Muscle of leg (tissue), 11 donors: Measurements from ENCODE around the gene ALDH16A1. TPM values are rescaled to one million over a fixed set of nuclear protein-coding genes. Genes with fewer than 3 reads are reported as not detected.

Source experiments
- DNase-seq: peaks from one replicate; pipeline ENCODE4 v3.0.0; 2013
- H3K27ac ChIP-seq: one replicate; pipeline ENCODE4 v1.5.1; 2013; ENCODE audit warnings: mild to moderate bottlenecking, low read length, control low read depth
- H3K27me3 ChIP-seq: one replicate; pipeline ENCODE4 v1.6.1; 2013; ENCODE audit warnings: low read length; ENCODE audit not compliant: control insufficient read depth, insufficient read depth
- H3K36me3 ChIP-seq: one replicate; pipeline ENCODE4 v1.6.1; 2013; ENCODE audit warnings: low read length; ENCODE audit not compliant: control insufficient read depth, insufficient read depth
- H3K4me1 ChIP-seq: one replicate; pipeline ENCODE4 v1.6.1; 2013; ENCODE audit warnings: low read length; ENCODE audit not compliant: control insufficient read depth, insufficient read depth
- H3K4me3 ChIP-seq: one replicate; pipeline ENCODE4 v1.5.1; 2013; ENCODE audit warnings: low read length, control low read depth
- H3K9me3 ChIP-seq: replicated peaks from 2 replicates; pipeline ENCODE4 v1.6.1; 2013; ENCODE audit warnings: low read depth, low read length; ENCODE audit not compliant: control insufficient read depth
- WGBS: methylation state at CpG from one replicate; pipeline ENCODE4 v1.1.5; 2013; ENCODE audit warnings: missing lambda C conversion rate; ENCODE audit not compliant: insufficient coverage; 5-methylcytosine and 5-hydroxymethylcytosine counted together
- polyA plus RNA-seq, 8 donors: library from polyadenylated mRNA; unstranded; fragments of 120-200 nt; gene quantifications; one replicate each; pipeline versions ENCODE4 v1.2.1 to v1.2.3, GENCODE V29; 2013; ENCODE audit warnings: inconsistent platforms in 1 of 8, low replicate concordance in 1 of 8; ENCODE audit not compliant: insufficient read length in 8 of 8, insufficient read depth in 1 of 8
- total RNA-seq: library from RNA; stranded (reverse); fragments of 120-200 nt; gene quantifications from one replicate; pipeline ENCODE4 v1.2.4, GENCODE V29; 2013

Gene ALDH16A1
- total and polyA plus RNA-seq, 9 donors, result 11.3 to 18.8 (median 14.2) TPM

- Histone ChIP-seq H3K27me3 (no peaks in the 10 kb centered on the region), H3K27ac (peak overlapping the region; percentile 99), H3K9me3 (no peaks in the 10 kb centered on the region), H3K36me3 (peaks cover 50% of the 10 kb centered on the region), H3K4me1 (peaks cover 40% of the 10 kb centered on the region), H3K4me3 (peak overlapping the region; percentile 100)
- no peak for DNase-seq
- WGBS, result 0% methylated on average over 5 of the region's 11 CpGs
Observed at GRCh38 chr19:49496574-49497008, 43.6 kb downstream of the ALDH16A1 start.

GRCh38 chr19:49497047-49497788 is 44.2 kb downstream of the ALDH16A1 start:
- peak overlapping the region; percentile 100 for H3K4me3 ChIP-seq
- 44% methylated on average over 12 of the region's 22 CpGs for WGBS
- H3K27me3 ChIP-seq, result no peaks in the 10 kb centered on the region
- H3K36me3 ChIP-seq, result peaks cover 44% of the 10 kb centered on the region
- H3K4me1 ChIP-seq, result peaks cover 38% of the 10 kb centered on the region
- H3K9me3 ChIP-seq, result no peaks in the 10 kb centered on the region
- peak; percentile 76 for DNase-seq
- H3K27ac ChIP-seq, result peak overlapping the region; percentile 99

GRCh38 chr19:49497789-49498103 is 44.7 kb downstream of the ALDH16A1 start:
- 93% methylated on average over 9 of the region's 12 CpGs for WGBS
- Histone ChIP-seq H3K4me1 (peaks cover 42% of the 10 kb centered on the region), H3K36me3 (peaks cover 39% of the 10 kb centered on the region), H3K4me3 (no peak overlapping the region), H3K27ac (no peak overlapping the region), H3K27me3 (no peaks in the 10 kb centered on the region), H3K9me3 (no peaks in the 10 kb centered on the region)
- no peak for DNase-seq

- WGBS, result 75% methylated on average over 1 of the region's 7 CpGs
- Histone ChIP-seq H3K27ac (no peak overlapping the region), H3K27me3 (no peaks in the 10 kb centered on the region), H3K36me3 (peaks cover 33% of the 10 kb centered on the region), H3K4me1 (peaks cover 49% of the 10 kb centered on the region), H3K4me3 (no peak overlapping the region), H3K9me3 (no peaks in the 10 kb centered on the region)
- no peak for DNase-seq
Observed at GRCh38 chr19:49498475-49498874, 45.5 kb downstream of the ALDH16A1 start.

- 74% methylated on average over 15 of the region's 19 CpGs for WGBS
- peaks cover 52% of the 10 kb centered on the region for H3K4me1 ChIP-seq
- H3K9me3 ChIP-seq, result no peaks in the 10 kb centered on the region
- peaks cover 33% of the 10 kb centered on the region for H3K36me3 ChIP-seq
- no peak overlapping the region for H3K27ac ChIP-seq
- no peaks in the 10 kb centered on the region for H3K27me3 ChIP-seq
- no peak overlapping the region for H3K4me3 ChIP-seq
- DNase-seq, result no peak
Observed at GRCh38 chr19:49499030-49499670, 46.1 kb downstream of the ALDH16A1 start.

- Histone ChIP-seq H3K9me3 (no peaks in the 10 kb centered on the region), H3K36me3 (peaks cover 23% of the 10 kb centered on the region), H3K27ac (peak overlapping the region; percentile 65), H3K4me3 (no peak overlapping the region), H3K4me1 (peaks cover 36% of the 10 kb centered on the region), H3K27me3 (no peaks in the 10 kb centered on the region)
- WGBS, result 41% methylated on average over 10 of the region's 14 CpGs
- peak; percentile 90 for DNase-seq
Observed at GRCh38 chr19:49502866-49503581, 50.0 kb downstream of the ALDH16A1 start.

GRCh38 chr19:49503582-49503962 is 50.5 kb downstream of the ALDH16A1 start:
- no peak overlapping the region for H3K4me3 ChIP-seq
- peaks cover 33% of the 10 kb centered on the region for H3K4me1 ChIP-seq
- peak overlapping the region; percentile 65 for H3K27ac ChIP-seq
- no CpG with 5 or more reads among the region's 9 CpGs for WGBS
- H3K27me3 ChIP-seq, result no peaks in the 10 kb centered on the region
- no peaks in the 10 kb centered on the region for H3K9me3 ChIP-seq
- DNase-seq, result no peak
- peaks cover 18% of the 10 kb centered on the region for H3K36me3 ChIP-seq

- no peak for DNase-seq
- 52% methylated on average over 5 of the region's 8 CpGs for WGBS
- Histone ChIP-seq H3K27me3 (no peaks in the 10 kb centered on the region), H3K36me3 (no peaks in the 10 kb centered on the region), H3K4me3 (no peak overlapping the region), H3K27ac (no peak overlapping the region), H3K4me1 (peaks cover 16% of the 10 kb centered on the region), H3K9me3 (no peaks in the 10 kb centered on the region)
Observed at GRCh38 chr19:49506575-49507105, 53.6 kb downstream of the ALDH16A1 start.

- WGBS, result 72% methylated on average over 7 of the region's 12 CpGs
- peaks cover 17% of the 10 kb centered on the region for H3K4me1 ChIP-seq
- H3K4me3 ChIP-seq, result no peak overlapping the region
- no peak for DNase-seq
- no peaks in the 10 kb centered on the region for H3K9me3 ChIP-seq
- no peaks in the 10 kb centered on the region for H3K36me3 ChIP-seq
- H3K27ac ChIP-seq, result no peak overlapping the region
- no peaks in the 10 kb centered on the region for H3K27me3 ChIP-seq
Observed at GRCh38 chr19:49507803-49508494, 54.9 kb downstream of the ALDH16A1 start.
